ENCODE data around the gene NAPA.

- TF ChIP-seq POLR2AphosphoS5 (IDR thresholded peaks at IDR 0.05; ENCODE audit: borderline replicate concordance, low read depth, low read length), result no peak
- TF ChIP-seq EZH2 (IDR thresholded peaks at IDR 0.05), result no peak
These were observed 48.9 kb downstream of the NAPA start for GRCh38 chr19:47465957-47466356.
